Subcutaneous abdominal adipose tissue (tissue), 5 donors: ENCODE measurements around the gene SIVA1.

Experiments used
- H3K27ac ChIP-seq: one replicate; pipeline ENCODE4 v1.7.0; 2013; ENCODE audit warnings: low read depth, mild to moderate bottlenecking, inconsistent platforms, low read length, moderate library complexity
- H3K27me3 ChIP-seq, 5 donors: one replicate each; pipeline ENCODE4 v1.7.0; 2013; ENCODE audit warnings: low read length in 5 of 5, inconsistent platforms in 1 of 5; ENCODE audit not compliant: control insufficient read depth in 5 of 5, insufficient read depth in 4 of 5
- H3K36me3 ChIP-seq, 5 donors: one replicate each; pipeline ENCODE4 v1.7.0; 2013; ENCODE audit warnings: low read length in 5 of 5; ENCODE audit not compliant: control insufficient read depth in 5 of 5, insufficient read depth in 5 of 5
- H3K4me1 ChIP-seq, 5 donors: one replicate each; pipeline ENCODE4 v1.7.0; 2013; ENCODE audit warnings: low read length in 5 of 5, mild to moderate bottlenecking in 3 of 5, moderate library complexity in 1 of 5; ENCODE audit not compliant: control insufficient read depth in 5 of 5, insufficient read depth in 5 of 5
- H3K4me3 ChIP-seq, 5 donors: one replicate each; pipeline ENCODE4 v1.7.0; 2013; ENCODE audit warnings: low read length in 5 of 5, low read depth in 1 of 5
- H3K9ac ChIP-seq, 5 donors: one replicate each; pipeline ENCODE4 v1.7.0; 2013; ENCODE audit warnings: low read length in 5 of 5, mild to moderate bottlenecking in 4 of 5, moderate library complexity in 3 of 5
- H3K9me3 ChIP-seq, 5 donors: one replicate each; pipeline ENCODE4 v1.7.0; 2013; ENCODE audit warnings: low read length in 5 of 5; ENCODE audit not compliant: control insufficient read depth in 5 of 5
- donor health status: healthy.
- donor health status: healthy.
- donor health status: healthy.
- donor health status: healthy.
- donor health status: healthy.

The SIVA1 gene

GRCh38 chr14:104710071-104710735, 42.7 kb upstream of the SIVA1 start:
- no peak overlapping the region for H3K27ac ChIP-seq
- no peak overlapping the region for H3K4me3 ChIP-seq
- H3K4me1 ChIP-seq: peaks cover 0 to 3% (median 0%) of the 10 kb centered on the region in 5 donors
- no peaks in the 10 kb centered on the region for H3K27me3 ChIP-seq
- H3K36me3 ChIP-seq: peaks cover 0 to 86% (median 78%) of the 10 kb centered on the region in 5 donors
- no peaks in the 10 kb centered on the region for H3K9me3 ChIP-seq
- H3K9ac ChIP-seq: no peak overlapping the region

GRCh38 chr14:104712881-104713734, 39.8 kb upstream of the SIVA1 start:
- H3K27me3 ChIP-seq: no peaks in the 10 kb centered on the region
- no peak overlapping the region for H3K9ac ChIP-seq
- peaks cover 0 to 91% (median 81%) of the 10 kb centered on the region in 5 donors for H3K36me3 ChIP-seq
- no peaks in the 10 kb centered on the region for H3K9me3 ChIP-seq
- H3K4me3 ChIP-seq: no peak overlapping the region
- H3K27ac ChIP-seq: no peak overlapping the region
- H3K4me1 ChIP-seq: peaks cover 0 to 11% (median 7%) of the 10 kb centered on the region in 5 donors

- no peak overlapping the region for H3K9ac ChIP-seq
- no peak overlapping the region for H3K27ac ChIP-seq
- no peak overlapping the region for H3K4me3 ChIP-seq
- peaks cover 0 to 95% (median 86%) of the 10 kb centered on the region in 5 donors for H3K36me3 ChIP-seq
- H3K4me1 ChIP-seq: peaks cover 0 to 19% (median 16%) of the 10 kb centered on the region in 5 donors
- no peaks in the 10 kb centered on the region for H3K9me3 ChIP-seq
- no peaks in the 10 kb centered on the region for H3K27me3 ChIP-seq
Measured at GRCh38 chr14:104714066-104714465, 38.9 kb upstream of the SIVA1 start.

GRCh38 chr14:104714681-104715080, 38.3 kb upstream of the SIVA1 start:
- Histone ChIP-seq H3K36me3 (peaks cover 0 to 95% (median 86%) of the 10 kb centered on the region in 5 donors), H3K9me3 (no peaks in the 10 kb centered on the region), H3K4me1 (peaks cover 0 to 21% (median 16%) of the 10 kb centered on the region in 5 donors), H3K4me3 (no peak overlapping the region), H3K9ac (no peak overlapping the region), H3K27me3 (no peaks in the 10 kb centered on the region), H3K27ac (no peak overlapping the region)

DNA sequence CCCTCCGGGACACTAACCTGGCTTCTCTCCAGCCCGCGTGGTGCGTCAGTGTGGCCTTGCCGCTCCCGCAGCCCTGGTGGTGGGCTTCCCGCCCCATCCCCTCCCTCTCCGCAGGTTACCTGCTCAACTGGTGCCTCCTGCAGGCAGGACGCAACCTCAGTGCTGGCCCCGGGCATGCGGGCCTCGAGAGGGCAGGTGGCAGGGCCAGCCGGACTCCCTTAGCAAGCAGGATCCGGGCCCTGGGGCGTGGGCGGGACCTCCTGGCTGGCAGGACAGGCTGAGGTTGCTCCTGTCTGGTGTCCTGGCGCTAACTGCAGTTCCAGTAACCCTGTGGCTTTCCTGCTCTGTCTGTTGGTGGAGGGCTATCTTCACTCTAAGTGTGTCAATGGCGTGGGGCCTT, 37.5 kb upstream of the SIVA1 start:
- H3K9ac ChIP-seq: no peak overlapping the region

GRCh38 chr14:104715871-104716270, 37.1 kb upstream of the SIVA1 start:
- Histone ChIP-seq H3K27me3 (no peaks in the 10 kb centered on the region), H3K4me1 (peaks cover 0 to 21% (median 16%) of the 10 kb centered on the region in 5 donors), H3K36me3 (peaks cover 0 to 91% (median 82%) of the 10 kb centered on the region in 5 donors), H3K9ac (no peak overlapping the region), H3K27ac (no peak overlapping the region), H3K4me3 (no peak overlapping the region), H3K9me3 (no peaks in the 10 kb centered on the region)

More for the DNA sequence above, 37.5 kb upstream of the SIVA1 start:
- Histone ChIP-seq H3K4me3 (no peak overlapping the region), H3K27me3 (no peaks in the 10 kb centered on the region), H3K9me3 (no peaks in the 10 kb centered on the region), H3K4me1 (peaks cover 0 to 21% (median 16%) of the 10 kb centered on the region in 5 donors), H3K36me3 (peaks cover 0 to 93% (median 86%) of the 10 kb centered on the region in 5 donors), H3K27ac (no peak overlapping the region)

GRCh38 chr14:104717137-104717536, 35.8 kb upstream of the SIVA1 start:
- Histone ChIP-seq H3K4me1 (peaks cover 0 to 21% (median 20%) of the 10 kb centered on the region in 5 donors), H3K36me3 (peaks cover 0 to 90% (median 77%) of the 10 kb centered on the region in 5 donors), H3K9ac (peak overlapping the region in 1 of 5 donors; percentile 25), H3K27ac (no peak overlapping the region), H3K9me3 (no peaks in the 10 kb centered on the region), H3K4me3 (no peak overlapping the region), H3K27me3 (no peaks in the 10 kb centered on the region)

GRCh38 chr14:104717646-104718045, 35.3 kb upstream of the SIVA1 start:
- Histone ChIP-seq H3K36me3 (peaks cover 0 to 84% (median 72%) of the 10 kb centered on the region in 5 donors), H3K27ac (peak overlapping the region; percentile 37), H3K27me3 (no peaks in the 10 kb centered on the region), H3K9ac (peak overlapping the region in 1 of 5 donors; percentile 25), H3K9me3 (no peaks in the 10 kb centered on the region), H3K4me3 (no peak overlapping the region), H3K4me1 (peaks cover 0 to 26% (median 20%) of the 10 kb centered on the region in 5 donors)

DNA sequence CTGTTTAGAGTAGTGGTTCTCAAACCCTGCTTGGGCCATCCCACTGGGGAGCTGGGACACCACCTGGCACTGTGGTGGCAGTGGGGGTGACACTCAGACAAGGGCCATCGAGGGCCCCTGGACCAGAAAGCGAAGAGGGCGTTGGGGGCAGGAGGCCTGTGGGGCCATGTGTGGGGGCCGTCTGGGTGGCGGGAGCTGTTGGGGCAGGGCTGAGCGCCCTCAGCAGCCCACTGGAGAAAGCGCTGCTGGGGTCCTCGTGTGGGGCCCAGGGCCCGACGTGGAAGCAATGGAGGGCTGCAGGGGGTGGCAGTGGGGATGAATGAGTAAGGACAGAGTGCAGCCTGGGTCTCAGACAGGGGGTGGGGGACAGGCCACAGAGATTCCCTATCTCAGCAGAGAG, 34.8 kb upstream of the SIVA1 start:
- Histone ChIP-seq H3K9ac (no peak overlapping the region), H3K36me3 (peaks cover 0 to 79% (median 67%) of the 10 kb centered on the region in 5 donors), H3K4me3 (no peak overlapping the region)

DNA sequence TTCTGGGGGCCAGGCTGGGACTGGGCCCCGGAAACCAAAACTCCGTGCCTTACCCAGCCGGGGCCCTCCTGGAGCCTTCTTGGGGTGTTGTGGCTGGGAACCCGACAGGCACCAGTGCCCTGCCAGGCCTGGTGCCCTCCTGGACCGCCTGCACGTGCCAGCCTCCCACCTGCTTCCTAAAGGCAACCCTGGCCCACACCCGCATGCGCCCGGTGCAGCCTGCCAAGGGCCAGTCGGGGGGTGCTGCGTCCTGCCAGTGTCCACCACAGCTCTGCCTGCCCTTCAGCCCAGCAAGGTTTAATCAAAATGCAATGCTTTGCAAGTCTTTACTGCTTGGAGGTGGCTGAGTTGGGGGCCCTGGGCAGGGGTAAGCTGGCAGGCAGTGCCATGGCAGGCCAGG, 34.1 kb upstream of the SIVA1 start:
- Histone ChIP-seq H3K9me3 (no peaks in the 10 kb centered on the region), H3K27ac (no peak overlapping the region), H3K4me1 (peaks cover 0 to 38% (median 29%) of the 10 kb centered on the region in 5 donors), H3K36me3 (peaks cover 0 to 72% (median 59%) of the 10 kb centered on the region in 5 donors), H3K9ac (no peak overlapping the region), H3K4me3 (no peak overlapping the region), H3K27me3 (no peaks in the 10 kb centered on the region)

More for the DNA sequence above, 34.8 kb upstream of the SIVA1 start:
- Histone ChIP-seq H3K27me3 (no peaks in the 10 kb centered on the region), H3K9me3 (no peaks in the 10 kb centered on the region), H3K4me1 (peaks cover 0 to 30% (median 23%) of the 10 kb centered on the region in 5 donors), H3K27ac (peak overlapping the region; percentile 37)
